ENCODE data around the gene CHRNA10. TPM values are rescaled to one million over a fixed set of nuclear protein-coding genes. Genes with fewer than 3 reads are reported as not detected.

CHRNA10 gene, protein sequence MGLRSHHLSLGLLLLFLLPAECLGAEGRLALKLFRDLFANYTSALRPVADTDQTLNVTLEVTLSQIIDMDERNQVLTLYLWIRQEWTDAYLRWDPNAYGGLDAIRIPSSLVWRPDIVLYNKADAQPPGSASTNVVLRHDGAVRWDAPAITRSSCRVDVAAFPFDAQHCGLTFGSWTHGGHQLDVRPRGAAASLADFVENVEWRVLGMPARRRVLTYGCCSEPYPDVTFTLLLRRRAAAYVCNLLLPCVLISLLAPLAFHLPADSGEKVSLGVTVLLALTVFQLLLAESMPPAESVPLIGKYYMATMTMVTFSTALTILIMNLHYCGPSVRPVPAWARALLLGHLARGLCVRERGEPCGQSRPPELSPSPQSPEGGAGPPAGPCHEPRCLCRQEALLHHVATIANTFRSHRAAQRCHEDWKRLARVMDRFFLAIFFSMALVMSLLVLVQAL
- total RNA-seq: 2.8 and 3.3 TPM in 2 replicates
- long read RNA-seq, partial matches to known transcripts: 0 of 1 reads
- long read RNA-seq, other reads (novel, unspliced or antisense): 1 of 1 reads

DNA sequence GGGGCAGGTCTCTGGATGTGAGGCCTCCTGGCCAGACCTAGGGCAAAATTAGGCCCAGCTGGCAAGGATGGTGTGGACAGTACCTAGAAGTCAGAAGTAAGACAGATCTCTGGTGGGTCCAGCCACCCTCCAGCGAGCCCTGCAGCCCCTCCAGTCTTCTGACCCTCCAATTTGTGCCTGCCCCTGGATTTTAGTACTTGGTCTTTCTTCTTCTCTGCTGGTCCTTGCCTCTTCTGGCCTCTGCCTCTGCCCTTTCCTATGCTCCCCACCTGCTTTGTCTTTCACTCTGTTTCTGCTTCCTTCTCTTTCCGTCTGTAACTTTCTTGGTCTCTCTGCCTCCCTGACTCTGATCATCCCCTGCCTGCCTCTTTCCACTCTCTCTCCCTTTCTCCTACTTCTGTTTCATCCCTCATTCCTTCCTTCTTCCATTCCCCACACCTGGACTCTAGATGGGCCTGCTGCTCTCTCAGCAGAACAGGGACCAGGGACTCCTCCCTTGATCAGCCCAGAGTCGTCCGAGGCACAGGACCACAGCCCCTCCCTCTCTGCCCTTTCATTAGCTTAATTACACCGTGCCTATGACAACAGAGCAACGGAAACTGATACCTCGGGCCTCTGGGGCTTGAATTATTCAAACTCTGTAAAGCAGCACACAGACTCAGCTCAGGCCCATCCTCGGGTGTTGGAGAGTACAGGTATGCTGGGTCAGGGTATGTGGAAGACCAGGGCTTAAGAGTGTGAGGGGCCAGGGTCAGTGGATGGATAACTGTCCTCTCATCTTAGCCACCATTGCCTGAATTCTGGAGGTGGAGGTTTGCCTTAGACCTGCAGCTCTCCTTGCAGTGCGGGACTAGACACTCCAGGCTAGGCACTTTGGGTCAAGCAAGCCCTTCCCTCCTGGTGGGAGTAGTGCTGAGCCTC, at the start of gene CHRNA10:
TSS of gene CHRNA10 (minus strand) at position 51 of the 921 bp plus-strand sequence. CDS start 72 bp downstream, outside the sequence.
- DNase-seq (ENCODE audit: low spot score, unreplicated experiment): no peak
- Mint-ChIP-seq H3K4me3 (ENCODE audit: low read depth) (no peak within 1 kb of the TSS), H3K9me3 (ENCODE audit: low read depth) (no peaks in the 10 kb centered on the region), H3K36me3 (ENCODE audit: insufficient read depth) (peaks cover 25% of the 10 kb centered on the region), H3K27me3 (no peaks in the 10 kb centered on the region), H3K4me1 (ENCODE audit: low read depth) (peaks cover 1% of the 10 kb centered on the region), H3K27ac (peak within 1 kb of the TSS; percentile 30)
- TF ChIP-seq, protein P1, sequence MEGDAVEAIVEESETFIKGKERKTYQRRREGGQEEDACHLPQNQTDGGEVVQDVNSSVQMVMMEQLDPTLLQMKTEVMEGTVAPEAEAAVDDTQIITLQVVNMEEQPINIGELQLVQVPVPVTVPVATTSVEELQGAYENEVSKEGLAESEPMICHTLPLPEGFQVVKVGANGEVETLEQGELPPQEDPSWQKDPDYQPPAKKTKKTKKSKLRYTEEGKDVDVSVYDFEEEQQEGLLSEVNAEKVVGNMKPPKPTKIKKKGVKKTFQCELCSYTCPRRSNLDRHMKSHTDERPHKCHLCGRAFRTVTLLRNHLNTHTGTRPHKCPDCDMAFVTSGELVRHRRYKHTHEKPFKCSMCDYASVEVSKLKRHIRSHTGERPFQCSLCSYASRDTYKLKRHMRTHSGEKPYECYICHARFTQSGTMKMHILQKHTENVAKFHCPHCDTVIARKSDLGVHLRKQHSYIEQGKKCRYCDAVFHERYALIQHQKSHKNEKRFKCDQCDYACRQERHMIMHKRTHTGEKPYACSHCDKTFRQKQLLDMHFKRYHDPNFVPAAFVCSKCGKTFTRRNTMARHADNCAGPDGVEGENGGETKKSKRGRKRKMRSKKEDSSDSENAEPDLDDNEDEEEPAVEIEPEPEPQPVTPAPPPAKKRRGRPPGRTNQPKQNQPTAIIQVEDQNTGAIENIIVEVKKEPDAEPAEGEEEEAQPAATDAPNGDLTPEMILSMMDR (IDR thresholded peaks at IDR 0.05; ENCODE audit: unreplicated experiment): no peak

DNA sequence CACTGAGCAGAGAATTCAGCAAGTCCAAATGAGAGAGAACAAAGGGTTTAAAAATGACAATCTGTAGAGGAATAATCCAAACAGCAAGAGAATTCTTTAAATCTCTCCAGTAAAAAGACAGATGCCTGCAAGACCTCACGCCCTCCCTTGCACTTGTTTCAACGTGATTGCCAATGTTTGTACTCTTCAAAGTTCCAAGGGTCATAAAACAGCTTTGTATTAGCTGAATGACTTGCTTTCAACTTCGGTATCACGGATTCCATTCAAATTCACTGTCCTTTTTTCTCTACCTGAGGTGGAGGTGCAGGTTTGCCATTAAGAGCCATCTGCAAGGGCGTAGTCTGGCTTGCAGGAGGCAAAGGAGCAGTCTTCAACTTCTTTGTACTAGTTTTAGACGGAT, 41.1 kb upstream of the CHRNA10 start:
- Mint-ChIP-seq H3K27ac (no peak overlapping the region), H3K27me3 (no peaks in the 10 kb centered on the region), H3K4me3 (ENCODE audit: low read depth) (no peak overlapping the region), H3K36me3 (ENCODE audit: insufficient read depth) (peaks cover 22% of the 10 kb centered on the region), H3K9me3 (ENCODE audit: low read depth) (no peaks in the 10 kb centered on the region), H3K4me1 (ENCODE audit: low read depth) (peaks cover 2% of the 10 kb centered on the region)
- TF ChIP-seq, protein P1 (IDR thresholded peaks at IDR 0.05; ENCODE audit: unreplicated experiment): no peak
- no peak for DNase-seq (ENCODE audit: low spot score, unreplicated experiment)

DNA sequence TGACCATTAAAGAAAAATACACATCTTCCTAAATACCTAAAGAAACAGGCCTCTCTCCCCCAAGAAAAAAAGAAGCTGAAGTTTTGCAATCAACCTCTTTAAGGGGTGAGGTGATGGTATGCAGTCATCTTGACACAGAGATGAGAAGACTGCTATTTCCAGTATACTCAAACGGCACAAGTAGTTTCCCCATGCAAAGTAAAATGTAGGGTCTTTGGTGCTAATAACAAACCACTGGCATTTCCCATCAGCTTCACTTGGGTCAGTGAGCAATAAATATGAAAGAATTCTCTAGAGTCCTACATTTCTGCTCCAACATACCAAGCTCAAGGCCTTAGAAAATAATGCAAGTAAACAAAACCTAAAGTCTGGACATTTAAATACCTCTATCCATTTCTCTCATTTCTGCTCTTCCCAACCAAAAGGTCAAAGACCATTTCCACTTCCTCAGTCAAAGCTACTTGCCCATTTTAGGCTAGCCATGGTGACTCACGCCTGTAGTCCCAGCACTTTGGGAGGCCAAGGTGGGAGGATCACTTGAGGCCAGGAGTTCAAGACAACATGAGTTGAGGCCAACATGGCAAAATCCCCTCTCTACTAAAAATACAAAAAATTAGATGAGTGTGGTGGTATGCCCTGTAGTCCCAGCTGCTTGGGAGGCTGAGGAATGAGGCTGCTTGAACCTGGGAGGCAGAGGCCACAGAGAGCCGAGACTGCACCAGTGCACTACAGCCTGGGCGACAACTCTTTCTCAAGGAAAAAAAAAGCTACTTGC, 39.5 kb upstream of the CHRNA10 start:
- Mint-ChIP-seq H3K27ac (no peak overlapping the region), H3K36me3 (ENCODE audit: insufficient read depth) (peaks cover 25% of the 10 kb centered on the region), H3K4me1 (ENCODE audit: low read depth) (peaks cover 2% of the 10 kb centered on the region), H3K4me3 (ENCODE audit: low read depth) (no peak overlapping the region), H3K9me3 (ENCODE audit: low read depth) (no peaks in the 10 kb centered on the region), H3K27me3 (no peaks in the 10 kb centered on the region)
- DNase-seq (ENCODE audit: low spot score, unreplicated experiment): no peak
- TF ChIP-seq, protein P1 (IDR thresholded peaks at IDR 0.05; ENCODE audit: unreplicated experiment): no peak

DNA sequence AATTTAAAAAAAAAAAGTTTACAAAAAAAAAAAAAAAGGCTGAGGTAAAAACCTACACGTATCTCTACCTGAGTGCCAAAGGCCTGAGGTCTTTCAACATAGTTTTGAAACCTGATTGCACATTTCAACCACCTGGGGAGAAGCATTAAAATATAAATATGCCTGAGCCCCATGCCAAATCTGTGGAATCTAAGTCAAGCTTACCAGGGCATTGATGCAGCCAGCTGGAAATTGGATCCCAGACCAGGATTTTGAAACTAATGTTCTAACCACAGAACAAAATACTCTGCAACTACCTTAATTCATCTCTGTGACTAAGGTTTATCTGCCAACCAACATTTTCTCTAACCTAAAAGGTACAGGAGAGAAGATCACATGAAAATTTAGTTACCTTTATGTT, 38.8 kb upstream of the CHRNA10 start:
- peaks cover 2% of the 10 kb centered on the region for H3K4me1 Mint-ChIP-seq (ENCODE audit: low read depth)
- peaks cover 29% of the 10 kb centered on the region for H3K36me3 Mint-ChIP-seq (ENCODE audit: insufficient read depth)
- no peaks in the 10 kb centered on the region for H3K9me3 Mint-ChIP-seq (ENCODE audit: low read depth)
- H3K4me3 Mint-ChIP-seq (ENCODE audit: low read depth): no peak overlapping the region
- no peak for DNase-seq (ENCODE audit: low spot score, unreplicated experiment)
- H3K27ac Mint-ChIP-seq: no peak overlapping the region
- no peaks in the 10 kb centered on the region for H3K27me3 Mint-ChIP-seq
- TF ChIP-seq, protein P1 (IDR thresholded peaks at IDR 0.05; ENCODE audit: unreplicated experiment): no peak
